IPS DF 19.7 (cell line): ENCODE data around the gene TGFB1.
A peak's percentile ranks its signal among the peaks of the same experiment; 100 is the strongest.
"Not testable (repeated sequence)": the region's sequence is repeated elsewhere in the genome, so short reads cannot be mapped to it uniquely, and the experiment has no call there.

Source experiments
- DNase-seq: peaks from one replicate; pipeline ENCODE4 v3.0.0-alpha.2; 2013; ENCODE audit warnings: low read depth, low spot score

TGFB1 gene

GRCh38 chr19:41353466-41354342, at the start of gene TGFB1:
TGFB1 (minus strand) TSS chr19:41353922; CDS start chr19:41353044, 878 bp downstream.
- no peak for DNase-seq

- no peak for DNase-seq
Observed at GRCh38 chr19:41402010-41402409, 48.3 kb upstream of the TGFB1 start.

- DNase-seq, result no peak
Observed at GRCh38 chr19:41401483-41401882, 47.8 kb upstream of the TGFB1 start.

- DNase-seq, result no peak
Observed at GRCh38 chr19:41399525-41399924, 45.8 kb upstream of the TGFB1 start.

GRCh38 chr19:41399091-41399490, 45.4 kb upstream of the TGFB1 start:
- DNase-seq, result no peak

- no peak for DNase-seq
Observed at GRCh38 chr19:41398598-41398997, 44.9 kb upstream of the TGFB1 start.

GRCh38 chr19:41398050-41398418, 44.3 kb upstream of the TGFB1 start:
- no peak for DNase-seq

GRCh38 chr19:41397086-41398049, 43.6 kb upstream of the TGFB1 start, which contains the start of the genes BCKDHA and EXOSC5:
BCKDHA (plus strand) TSS chr19:41397818; CDS start chr19:41397828, 10 bp downstream.
EXOSC5 (minus strand) TSS chr19:41397359; CDS start chr19:41397328, 31 bp downstream.
- DNase-seq, result peak; percentile 99

- DNase-seq, result no peak
Observed at GRCh38 chr19:41395355-41395754, 41.6 kb upstream of the TGFB1 start.

GRCh38 chr19:41392775-41393174, 39.1 kb upstream of the TGFB1 start:
- DNase-seq, result no peak

- no peak for DNase-seq
Observed at GRCh38 chr19:41391618-41392017, 37.9 kb upstream of the TGFB1 start.

- no peak for DNase-seq
Observed at GRCh38 chr19:41386442-41386841, 32.7 kb upstream of the TGFB1 start.

GRCh38 chr19:41384351-41384750, 30.6 kb upstream of the TGFB1 start:
- DNase-seq, result no peak

GRCh38 chr19:41381536-41381935, 27.8 kb upstream of the TGFB1 start:
- not testable (repeated sequence) for DNase-seq

GRCh38 chr19:41377977-41378709, 24.4 kb upstream of the TGFB1 start:
- DNase-seq, result peak; percentile 28

- no peak for DNase-seq
Observed at GRCh38 chr19:41376998-41377365, 23.3 kb upstream of the TGFB1 start.

GRCh38 chr19:41376241-41376997, 22.7 kb upstream of the TGFB1 start, which contains the start of gene TMEM91:
TMEM91 (plus strand) TSS chr19:41376533; CDS start chr19:41378310, 1,777 bp downstream.
- no peak for DNase-seq

GRCh38 chr19:41373993-41374392, 20.3 kb upstream of the TGFB1 start:
- DNase-seq, result no peak

- no peak for DNase-seq
Observed at GRCh38 chr19:41372501-41372900, 18.8 kb upstream of the TGFB1 start.

GRCh38 chr19:41371541-41371940, 17.8 kb upstream of the TGFB1 start:
- DNase-seq, result no peak

- not testable (repeated sequence) for DNase-seq
Observed at GRCh38 chr19:41371119-41371518, 17.4 kb upstream of the TGFB1 start.
